Activated CD4-positive, alpha-beta T cell treated with anti-CD3 and anti-CD28 coated beads, Interleukin-2, amount 50 U/mL, for 48 hours (primary cell): ENCODE measurements around the gene NDUFS1.
A peak's percentile ranks its signal among the peaks of the same experiment; 100 is the strongest.
"Not testable (repeated sequence)": the region's sequence is repeated elsewhere in the genome, so short reads cannot be mapped to it uniquely, and the experiment has no call there.

ENCODE experiments used
- DNase-seq, 2 experiments: peaks; one replicate each; pipeline ENCODE4 v3.0.0-alpha.2; 2020

Gene NDUFS1

DNA sequence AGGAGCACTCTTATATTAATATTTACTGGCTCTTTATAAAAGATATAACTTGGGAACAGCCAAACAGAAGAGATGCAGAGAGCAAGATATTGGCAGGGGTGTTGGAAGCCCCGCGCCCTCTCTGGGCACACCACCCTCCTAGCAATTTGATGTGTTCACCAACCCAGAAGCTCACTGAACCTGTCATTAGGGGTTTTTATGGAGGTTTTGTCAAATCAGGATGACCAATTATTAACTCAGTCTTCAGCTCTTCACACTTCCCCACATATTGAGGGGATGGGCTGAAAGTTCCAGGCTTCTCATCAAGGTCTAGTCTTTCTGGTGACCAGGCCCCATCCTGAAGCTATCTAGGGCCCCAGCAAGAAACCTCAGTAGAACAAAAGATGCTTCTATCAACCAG is 62.4 kb downstream of the NDUFS1 start:
- DNase-seq = no peak

DNA sequence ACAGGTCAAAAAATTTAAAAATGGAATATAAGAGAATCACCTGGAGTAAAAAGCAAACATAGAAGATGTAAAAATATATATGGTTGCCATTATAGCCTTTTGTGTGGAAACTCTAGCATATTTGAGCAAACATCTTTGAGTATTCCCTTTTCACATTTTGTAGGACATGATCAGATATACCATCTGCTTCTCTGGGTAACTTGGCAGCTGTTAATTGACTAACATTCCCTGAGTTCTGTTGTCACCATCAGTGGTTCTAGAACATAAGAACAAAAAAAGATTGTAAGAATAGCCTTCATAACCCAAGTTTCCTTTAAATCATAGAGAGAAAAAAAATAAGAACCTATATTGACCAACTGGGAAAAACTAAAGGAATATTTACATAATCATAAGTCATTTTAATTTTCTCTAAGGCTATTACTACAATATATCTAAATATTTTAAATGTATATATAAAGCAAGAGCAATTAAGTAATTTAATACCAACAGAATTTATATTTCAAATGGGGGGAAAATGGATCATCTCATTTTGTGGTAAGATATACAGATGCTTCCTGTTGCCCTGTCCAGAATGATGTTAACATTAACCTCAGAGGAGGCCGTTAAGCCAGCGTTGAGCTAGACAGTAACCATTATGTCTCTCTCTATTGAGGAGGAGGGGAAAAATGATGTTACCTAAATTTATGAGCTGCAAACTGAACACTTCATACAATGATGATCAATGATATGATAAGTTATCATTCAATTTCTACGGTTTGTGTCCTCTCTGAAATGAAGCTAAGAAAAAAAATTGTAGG is 63.5 kb downstream of the NDUFS1 start:
- DNase-seq = no peak

DNA sequence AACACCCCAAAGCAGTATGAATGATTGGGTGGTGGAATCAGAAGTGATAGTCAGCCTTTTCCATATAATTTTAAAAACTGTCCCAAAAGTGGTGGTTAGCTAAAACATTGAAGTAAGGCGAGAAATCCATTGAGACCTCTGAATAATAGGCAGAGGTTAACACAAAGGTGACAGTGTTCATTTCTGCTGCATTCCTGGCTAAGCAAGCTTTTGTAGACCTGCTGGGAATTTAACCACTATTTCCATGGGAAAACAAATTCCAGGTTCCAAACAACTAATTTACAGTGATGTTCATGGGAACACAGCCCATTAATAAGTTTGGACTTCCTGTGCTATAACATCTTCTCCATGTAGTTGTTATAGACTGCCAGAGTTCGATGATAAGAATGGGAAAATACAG is 66.9 kb downstream of the NDUFS1 start:
- no peak for DNase-seq

DNA sequence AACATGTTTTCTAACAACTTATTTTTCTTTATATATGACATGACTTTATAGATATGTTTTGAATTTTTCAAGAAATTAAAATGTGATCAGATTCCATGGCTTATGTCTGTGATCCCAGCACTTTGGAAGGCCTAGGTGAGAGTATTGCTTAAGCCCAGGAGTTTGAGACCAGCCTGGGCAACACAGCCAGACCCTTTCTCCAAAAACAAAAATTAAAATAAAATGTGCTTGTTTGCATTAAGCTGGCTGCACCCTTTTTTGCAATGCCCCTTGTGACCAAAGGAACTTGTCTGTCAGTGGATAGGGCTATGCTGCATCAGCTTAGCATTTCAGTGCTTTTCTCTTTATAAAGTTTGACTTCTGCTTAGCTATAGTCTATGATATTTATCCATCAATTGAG is 71.0 kb downstream of the NDUFS1 start:
- no peak for DNase-seq

DNA sequence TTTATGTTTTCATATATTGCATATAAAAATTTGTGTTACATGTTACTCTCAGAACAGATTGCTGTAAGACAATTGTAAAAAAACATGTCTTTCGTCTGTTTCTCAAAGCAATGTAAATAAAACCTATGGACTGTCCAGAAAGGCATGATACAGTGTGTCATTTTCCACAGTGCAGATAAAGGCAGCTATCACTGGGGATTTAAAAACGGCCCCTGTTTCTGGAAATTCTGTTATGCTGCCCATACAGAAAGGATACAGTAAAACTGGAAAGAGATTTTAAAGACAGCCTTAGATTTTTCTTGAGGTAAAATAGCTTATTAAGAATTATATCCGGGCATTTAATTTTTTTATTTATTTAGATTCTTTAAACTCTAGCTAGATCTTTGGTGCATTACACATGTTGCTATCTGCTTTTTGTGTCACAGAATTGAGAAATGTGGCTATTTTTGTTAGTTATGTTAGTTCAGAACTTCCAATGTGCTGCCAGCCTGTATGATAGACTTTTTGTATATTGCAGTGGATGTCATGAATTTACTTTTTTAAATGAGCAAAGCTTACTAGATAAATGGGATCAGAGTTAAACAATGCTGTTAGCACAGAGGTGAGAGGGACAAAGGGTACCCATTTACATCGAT is 72.4 kb downstream of the NDUFS1 start:
- no peak for DNase-seq

DNA sequence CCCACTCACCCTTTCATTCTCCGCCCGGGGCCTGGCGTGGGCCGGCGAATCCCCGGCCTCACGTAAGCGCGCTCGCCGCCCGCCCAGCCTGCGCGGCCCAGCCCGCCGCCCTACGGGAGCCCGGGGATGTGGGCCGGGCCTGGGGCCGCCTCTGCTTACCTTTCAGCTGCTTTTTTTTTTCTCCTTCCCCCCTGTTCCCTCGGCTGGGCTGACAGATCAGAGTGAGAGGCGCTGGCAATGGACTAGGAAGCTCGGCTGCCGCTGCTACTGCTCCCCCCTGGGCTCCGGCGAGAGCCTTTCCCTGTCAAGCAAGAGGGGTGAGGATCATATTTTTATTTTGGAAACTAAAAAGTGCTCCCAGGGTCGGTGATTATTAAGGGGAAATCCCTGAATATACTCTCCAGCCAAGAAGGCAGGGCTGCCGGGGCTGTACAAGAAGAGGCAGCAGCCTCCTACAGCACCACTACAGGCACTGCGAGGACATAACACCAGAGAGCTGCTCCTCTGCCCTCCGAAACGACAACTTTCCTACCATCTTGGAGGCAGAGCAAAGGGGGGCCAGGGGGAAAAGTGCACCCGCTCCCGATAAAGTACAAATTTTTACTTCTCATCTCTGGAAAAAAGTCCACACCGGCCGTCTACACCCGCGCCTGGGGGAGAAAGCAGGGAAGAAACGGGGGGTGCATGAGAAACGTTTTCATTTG is 73.3 kb downstream of the NDUFS1 start, which contains the start of gene INO80D:
Gene INO80D, minus strand, starts transcription at position 433 of the 704 bp plus-strand sequence. CDS start 23,158 bp downstream, outside the sequence.
- DNase-seq = peak; percentile 74 to 79

DNA sequence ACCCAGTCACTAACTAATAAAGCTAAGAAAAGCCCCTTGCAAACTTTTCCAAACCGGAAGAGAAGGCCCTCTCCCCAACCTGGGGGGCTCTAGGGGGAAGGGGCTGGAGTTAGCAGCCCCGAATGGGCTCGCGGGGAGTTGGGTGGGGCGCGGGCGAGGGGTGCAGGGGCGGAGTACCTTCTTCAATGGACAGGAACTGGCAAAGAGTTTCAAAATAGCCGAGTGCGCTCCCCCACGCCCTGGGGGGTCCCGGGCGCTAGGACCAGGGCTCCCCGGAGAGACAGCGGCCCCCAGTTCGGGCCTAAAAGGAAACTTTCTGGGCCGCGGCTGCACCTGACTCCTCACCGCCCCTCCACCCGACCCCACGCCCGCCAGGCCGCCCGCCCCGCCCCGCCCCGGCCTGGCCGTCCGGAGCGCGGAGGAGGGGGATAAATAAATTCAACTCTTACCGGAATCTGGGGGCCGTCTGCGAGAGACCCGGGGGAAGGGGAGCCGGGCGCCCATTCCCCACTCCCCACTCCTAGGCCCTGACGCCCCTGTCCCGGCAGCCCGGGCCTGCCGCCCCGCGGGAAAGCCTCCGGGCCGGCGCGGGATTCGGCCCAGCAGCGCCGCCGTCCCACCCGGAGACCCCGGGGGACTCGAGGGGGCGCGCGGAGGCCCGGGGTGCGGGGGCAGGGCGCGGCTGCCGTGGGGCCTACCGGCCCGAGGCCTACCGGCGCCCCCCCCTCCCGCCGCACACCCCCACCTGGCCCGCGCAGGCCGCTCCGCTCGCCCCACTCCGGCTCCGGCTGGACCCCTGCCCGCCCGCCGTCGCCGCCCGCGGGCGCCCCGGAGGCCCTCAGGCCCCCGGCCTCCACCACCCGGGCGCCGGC is 74.1 kb downstream of the NDUFS1 start:
- peak; percentile 46 to 48 for DNase-seq

DNA sequence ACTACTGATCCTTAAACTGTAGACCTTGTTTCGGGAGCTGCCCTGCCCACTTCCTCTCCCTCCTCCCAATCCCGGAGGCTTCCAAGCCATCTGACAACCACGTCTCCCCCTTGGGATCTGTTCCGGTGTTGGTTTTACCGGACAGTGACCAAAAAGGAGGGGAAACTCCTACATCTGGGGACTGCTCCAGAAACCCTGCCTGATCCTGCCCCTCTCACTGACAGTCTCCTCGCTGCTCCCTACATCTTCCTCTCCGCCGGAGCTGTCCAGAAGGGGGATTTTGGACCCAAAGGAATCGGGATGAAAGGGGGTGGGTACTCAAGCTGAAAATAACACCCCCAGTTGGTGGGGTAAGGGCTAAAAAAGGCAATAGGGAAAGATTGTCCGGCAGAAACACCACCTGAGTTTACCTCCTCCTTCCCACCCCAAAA is 74.8 kb downstream of the NDUFS1 start:
- DNase-seq = peak; percentile 20 to 33

DNA sequence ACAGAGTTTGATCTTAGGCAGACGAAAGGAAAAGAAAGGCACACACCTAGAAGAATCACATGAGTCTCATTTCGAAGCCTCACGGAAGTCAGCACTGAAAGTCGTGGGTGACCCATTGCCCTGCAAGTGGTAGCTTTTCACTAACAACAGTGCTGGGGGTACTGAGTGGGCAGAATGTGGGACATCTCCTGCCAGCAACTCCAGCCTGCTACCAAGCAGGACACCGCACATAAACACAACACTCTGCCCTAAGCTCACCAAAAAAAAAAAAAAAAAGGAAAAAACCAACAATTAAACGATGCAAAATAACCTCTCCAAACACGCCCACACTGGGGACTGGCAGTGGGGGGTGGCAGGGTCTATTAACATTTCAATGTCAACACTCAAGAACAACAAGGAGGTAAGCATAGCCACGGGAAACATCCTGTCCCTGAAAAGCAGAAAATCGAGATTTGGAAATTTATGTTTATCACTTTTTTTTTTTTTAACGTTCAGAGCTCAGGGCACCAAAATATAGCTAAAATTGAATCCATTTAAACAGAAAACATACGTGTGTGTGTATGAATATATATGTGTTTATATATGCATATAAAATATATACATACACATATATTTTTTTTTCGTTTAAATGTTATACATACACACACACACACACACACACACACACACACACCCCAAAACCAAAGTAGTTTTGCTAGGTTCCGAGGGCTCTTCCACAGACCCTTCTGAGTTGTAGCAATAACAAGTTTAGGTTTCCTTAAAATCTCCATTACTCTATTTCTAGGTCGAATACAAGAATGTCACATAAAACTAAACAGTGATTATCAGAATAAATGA is 75.4 kb downstream of the NDUFS1 start:
- peak; percentile 23 to 35 for DNase-seq

DNA sequence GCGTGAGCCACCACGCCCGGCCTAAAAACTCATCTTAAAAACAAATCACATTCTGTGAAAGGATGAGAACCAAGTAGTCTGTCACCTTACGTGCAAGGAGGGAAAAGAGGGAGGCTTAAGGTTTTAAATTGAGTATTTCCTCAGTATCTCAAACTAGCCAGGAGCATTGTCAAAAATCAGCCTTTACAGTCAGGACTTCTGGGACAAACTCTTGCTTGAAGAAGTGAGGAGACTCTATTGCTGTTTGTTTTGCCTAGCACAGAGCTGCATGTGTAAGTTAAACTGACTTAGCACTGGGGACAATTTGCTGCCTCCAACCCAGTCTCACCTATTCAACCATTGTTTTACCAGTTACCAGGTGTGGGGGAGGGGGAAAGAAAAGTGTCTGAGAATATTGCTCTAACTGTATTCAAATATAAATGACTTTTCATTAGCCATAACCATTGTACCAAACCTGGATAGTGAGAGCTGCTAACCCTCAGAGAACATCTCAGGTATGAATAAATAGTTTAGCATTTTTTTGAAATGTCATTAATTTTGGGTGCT is 76.9 kb downstream of the NDUFS1 start:
- no peak for DNase-seq

DNA sequence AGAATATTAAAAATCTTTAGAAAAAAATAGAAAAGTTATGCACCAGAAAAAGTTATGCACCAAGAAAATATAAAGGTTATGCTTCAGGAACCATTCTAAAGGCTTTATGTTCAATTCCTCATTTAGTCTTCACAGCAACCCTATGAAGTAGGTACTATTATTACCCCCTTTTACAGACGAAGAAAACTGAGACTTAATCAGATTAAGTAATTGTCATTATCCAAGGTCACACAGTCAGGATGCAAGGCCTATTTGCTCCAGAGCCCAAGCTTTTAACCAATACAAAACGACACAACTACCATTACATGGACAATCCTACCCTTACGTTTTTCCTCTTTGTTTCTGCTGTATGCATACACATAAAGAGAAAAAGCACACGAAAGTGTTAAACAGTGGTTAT is 78.3 kb downstream of the NDUFS1 start:
- DNase-seq = no peak

DNA sequence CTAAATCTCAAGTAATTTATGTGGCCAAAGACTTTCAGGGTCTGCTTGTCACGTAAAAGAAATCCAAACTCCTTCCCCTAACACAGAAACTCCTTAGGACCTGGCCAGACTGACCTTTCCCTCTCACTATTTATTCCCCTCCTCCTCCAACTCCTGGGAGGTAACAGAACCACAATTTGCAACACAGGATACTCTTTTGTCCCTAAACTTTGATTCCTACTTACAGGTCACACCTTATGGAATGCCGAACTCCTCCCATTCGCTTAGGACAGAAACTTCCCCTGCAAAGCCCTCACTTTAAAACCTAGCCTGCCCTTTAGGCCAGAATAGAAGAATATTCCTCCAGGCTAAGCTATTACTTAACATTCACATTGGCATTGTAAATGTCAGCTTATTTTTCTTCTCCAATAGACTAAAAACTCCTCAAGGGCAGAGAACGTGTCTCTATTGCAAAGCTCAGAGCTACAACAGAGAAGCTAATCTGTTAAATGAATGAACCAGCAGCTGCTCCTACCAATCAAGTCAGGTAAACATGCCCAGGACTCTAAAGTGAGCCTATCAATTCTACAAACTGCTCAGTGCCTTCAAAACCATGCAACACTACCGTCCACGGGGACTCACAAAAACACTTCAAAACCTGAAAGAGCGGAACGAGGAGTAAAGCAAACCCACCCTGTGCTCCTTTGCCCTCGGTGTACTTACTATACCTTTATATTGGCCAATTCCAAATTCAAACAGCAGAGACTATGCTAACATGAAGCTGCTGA is 79.4 kb downstream of the NDUFS1 start:
- no peak for DNase-seq

DNA sequence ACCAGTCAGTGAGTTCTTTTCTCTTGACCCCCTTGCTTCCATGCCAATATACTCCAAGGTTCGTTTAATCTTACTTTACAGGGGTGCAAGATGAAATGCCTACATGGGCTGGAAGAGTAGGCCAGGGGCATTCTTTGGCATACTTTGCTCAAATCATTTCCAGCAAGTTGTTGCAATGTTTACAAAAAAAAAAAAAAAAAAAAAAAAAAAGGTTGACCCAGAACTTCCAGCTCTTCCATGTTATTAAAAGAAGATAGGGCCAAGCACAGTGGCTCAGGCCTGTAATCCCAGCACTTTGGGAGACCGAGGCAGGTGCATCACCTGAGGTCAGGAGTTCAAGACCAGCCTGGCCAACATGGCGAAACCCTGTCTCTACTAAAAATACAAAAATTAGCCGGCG is 81.4 kb downstream of the NDUFS1 start:
- not testable (repeated sequence) for DNase-seq

DNA sequence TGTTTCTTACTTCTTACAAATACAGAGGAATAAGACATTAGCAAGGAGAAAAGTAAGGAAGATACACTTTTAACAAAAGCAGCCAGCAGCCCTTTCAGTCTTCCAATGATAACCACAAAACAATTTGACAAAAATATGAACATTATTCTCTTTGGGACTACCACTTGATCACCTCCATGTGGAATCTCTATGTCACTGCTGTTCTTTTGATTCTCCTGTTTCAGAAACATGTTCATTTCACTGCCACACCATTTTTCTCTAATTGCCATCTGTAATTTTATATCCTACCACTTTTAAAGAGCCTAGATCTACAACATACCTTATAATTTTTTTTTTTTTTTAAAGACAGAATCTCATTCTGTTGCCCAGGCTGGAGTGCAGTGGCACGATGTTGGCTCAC is 84.1 kb downstream of the NDUFS1 start:
- no peak for DNase-seq

DNA sequence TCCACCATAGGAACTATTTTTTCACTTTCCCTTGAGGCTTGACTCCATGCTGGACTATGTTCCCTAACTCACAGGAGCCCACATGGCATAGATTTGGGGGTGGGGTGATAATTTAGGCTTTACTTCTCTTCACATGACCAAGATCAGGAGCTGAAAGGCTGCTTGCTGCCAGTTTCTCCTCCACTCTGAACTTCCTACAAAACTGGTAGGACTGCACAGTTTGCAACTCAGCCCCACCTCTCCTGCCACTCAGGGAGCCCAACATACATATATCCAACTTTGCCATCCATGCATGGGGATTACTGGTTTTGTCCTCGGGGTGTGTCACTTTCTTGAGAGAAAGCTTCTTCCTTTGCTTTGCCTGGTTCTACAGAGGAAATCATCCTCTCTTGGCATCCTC is 87.4 kb downstream of the NDUFS1 start:
- DNase-seq = no peak

DNA sequence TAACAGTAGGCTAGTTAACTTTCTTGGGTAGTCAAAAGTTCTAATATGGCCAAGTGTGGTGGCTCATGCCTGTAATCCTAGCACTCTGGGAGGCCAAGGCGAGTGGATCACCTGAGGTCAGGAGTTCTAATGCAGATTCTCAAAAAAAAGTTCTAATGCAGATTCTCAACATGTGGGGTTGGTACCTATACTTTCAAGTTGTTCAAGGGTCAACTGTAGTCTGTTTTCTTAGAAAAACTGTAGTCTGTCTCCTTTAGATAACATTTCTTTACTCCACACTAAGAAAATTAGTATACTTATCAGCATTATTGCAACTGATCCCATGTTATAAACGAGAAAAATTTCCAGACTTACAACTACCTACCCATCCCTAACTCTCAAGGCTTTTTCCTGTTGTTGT is 89.8 kb downstream of the NDUFS1 start:
- no peak for DNase-seq

DNA sequence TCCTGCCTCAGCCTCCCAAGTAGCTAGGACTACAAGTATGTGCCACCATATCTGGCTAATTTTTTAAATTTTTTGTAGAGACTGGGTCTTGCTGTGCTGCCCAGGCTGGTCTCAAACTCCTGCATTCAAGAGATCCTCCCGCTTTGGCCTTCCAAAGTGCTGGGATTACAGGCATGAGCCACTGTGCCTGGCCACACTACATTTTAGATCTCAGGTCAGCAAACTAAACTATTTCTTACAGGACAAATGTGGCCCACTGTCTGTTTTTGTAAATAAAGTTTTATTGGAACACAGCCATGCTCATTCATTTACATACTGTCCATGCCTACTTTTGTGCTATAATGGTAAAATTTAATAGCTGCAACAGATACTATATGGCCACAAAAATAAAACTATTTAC is 91.0 kb downstream of the NDUFS1 start:
- DNase-seq = no peak
